Choroid plexus epithelial cell (primary cell): ENCODE measurements around the gene TEDDM1.
A peak's percentile ranks its signal among the peaks of the same experiment; 100 is the strongest.

Experiments used
- DNase-seq: peaks from one replicate; pipeline ENCODE4 v3.0.0-alpha.2; 2010; ENCODE audit warnings: low read depth
- H3K4me3 ChIP-seq: 2 replicates; pipeline ENCODE4 v1.5.1; 2011; ENCODE audit warnings: low read depth, mild to moderate bottlenecking, control low read depth, low read length, moderate library complexity
- TF ChIP-seq, protein P1 (sequence below): conservative IDR thresholded peaks from 2 replicates; pipeline ENCODE4 v1.5.1; 2011; ENCODE audit warnings: low read depth, mild to moderate bottlenecking, control low read depth, inconsistent platforms, low read length, moderate library complexity

The TEDDM1 gene

DNA sequence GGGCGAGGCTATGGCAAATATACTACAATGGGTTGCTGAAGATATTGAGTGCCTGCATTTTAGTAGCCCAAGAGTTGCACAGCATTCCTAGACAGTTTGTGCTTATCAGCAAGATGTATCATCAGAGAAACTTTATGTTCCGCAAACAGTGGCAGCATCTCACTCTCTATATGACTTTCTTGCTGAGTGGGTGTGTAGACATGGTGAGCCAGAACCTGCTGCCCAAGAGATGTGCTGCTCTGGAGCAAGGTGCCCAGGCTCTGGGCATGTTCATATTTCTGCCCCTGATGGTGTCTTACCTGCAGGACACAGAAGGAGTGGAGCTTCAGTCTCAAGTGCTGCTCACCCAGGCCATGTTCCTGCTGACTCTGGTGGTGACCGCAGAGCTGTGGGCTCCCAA lies 41.3 kb upstream of the TEDDM1 start:
- DNase-seq, result no peak
- no peak overlapping the region for H3K4me3 ChIP-seq
- TF ChIP-seq, protein P1, sequence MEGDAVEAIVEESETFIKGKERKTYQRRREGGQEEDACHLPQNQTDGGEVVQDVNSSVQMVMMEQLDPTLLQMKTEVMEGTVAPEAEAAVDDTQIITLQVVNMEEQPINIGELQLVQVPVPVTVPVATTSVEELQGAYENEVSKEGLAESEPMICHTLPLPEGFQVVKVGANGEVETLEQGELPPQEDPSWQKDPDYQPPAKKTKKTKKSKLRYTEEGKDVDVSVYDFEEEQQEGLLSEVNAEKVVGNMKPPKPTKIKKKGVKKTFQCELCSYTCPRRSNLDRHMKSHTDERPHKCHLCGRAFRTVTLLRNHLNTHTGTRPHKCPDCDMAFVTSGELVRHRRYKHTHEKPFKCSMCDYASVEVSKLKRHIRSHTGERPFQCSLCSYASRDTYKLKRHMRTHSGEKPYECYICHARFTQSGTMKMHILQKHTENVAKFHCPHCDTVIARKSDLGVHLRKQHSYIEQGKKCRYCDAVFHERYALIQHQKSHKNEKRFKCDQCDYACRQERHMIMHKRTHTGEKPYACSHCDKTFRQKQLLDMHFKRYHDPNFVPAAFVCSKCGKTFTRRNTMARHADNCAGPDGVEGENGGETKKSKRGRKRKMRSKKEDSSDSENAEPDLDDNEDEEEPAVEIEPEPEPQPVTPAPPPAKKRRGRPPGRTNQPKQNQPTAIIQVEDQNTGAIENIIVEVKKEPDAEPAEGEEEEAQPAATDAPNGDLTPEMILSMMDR, result no peak

DNA sequence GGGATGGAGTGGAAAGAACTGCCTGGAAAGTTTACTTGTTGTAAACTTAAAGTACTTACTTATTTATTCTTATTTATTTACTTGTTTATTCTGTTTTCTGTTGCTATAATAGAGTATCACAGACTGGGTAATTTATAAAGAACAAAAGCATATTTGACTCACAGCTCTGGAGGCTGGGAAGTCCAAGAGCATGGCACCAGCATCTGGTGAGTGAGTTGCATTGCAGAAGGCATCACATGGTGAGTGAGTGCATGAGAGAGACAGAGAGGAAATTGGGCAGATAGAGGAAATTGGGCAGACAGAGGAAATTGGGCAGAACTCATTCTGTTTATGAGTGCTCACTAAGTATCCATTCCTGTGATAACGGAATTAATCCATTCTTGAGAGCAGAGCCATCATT lies 37.9 kb upstream of the TEDDM1 start:
- TF ChIP-seq, protein P1, result no peak
- no peak overlapping the region for H3K4me3 ChIP-seq
- no peak for DNase-seq

DNA sequence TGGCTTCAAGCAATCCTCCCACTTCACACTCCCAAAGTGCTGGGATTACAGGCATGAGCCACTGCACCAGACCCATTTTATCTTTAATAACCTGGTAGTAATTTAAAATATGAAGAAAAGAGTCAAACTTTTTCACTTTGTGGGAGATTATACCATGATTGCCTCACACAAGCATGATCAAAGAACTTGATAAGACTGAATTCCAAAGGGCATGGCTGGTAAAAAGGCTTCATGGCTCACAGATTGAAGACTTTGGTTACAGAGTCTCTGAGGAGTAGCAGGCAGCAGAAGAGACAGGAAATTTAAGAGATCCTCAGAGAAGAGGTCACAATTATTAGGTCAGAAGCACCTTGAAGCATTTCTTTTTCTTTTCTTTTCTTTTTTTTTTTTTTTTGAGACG lies 33.1 kb upstream of the TEDDM1 start:
- TF ChIP-seq, protein P1, result no peak
- DNase-seq, result no peak

DNA sequence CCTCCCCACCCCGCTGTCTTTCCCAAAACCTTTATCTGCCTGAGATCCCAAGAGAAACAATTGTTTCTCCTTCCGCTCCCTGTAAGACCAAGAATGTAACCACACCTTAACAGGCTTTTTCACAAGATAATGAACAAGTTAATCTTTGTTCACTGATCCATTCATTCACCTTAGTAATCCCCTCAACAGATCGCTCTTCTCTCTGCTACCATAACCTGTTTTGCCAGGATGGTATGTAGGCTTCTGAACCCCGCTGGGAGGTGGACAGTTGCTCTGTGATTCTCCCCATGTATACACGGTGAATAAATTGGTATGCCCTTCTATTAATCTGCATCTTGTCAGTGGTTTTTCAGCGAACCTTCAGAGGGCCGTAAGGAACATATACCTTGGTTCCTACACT lies 30.8 kb upstream of the TEDDM1 start:
- TF ChIP-seq, protein P1, result no peak

More for the DNA sequence above, 33.1 kb upstream of the TEDDM1 start:
- no peak overlapping the region for H3K4me3 ChIP-seq

DNA sequence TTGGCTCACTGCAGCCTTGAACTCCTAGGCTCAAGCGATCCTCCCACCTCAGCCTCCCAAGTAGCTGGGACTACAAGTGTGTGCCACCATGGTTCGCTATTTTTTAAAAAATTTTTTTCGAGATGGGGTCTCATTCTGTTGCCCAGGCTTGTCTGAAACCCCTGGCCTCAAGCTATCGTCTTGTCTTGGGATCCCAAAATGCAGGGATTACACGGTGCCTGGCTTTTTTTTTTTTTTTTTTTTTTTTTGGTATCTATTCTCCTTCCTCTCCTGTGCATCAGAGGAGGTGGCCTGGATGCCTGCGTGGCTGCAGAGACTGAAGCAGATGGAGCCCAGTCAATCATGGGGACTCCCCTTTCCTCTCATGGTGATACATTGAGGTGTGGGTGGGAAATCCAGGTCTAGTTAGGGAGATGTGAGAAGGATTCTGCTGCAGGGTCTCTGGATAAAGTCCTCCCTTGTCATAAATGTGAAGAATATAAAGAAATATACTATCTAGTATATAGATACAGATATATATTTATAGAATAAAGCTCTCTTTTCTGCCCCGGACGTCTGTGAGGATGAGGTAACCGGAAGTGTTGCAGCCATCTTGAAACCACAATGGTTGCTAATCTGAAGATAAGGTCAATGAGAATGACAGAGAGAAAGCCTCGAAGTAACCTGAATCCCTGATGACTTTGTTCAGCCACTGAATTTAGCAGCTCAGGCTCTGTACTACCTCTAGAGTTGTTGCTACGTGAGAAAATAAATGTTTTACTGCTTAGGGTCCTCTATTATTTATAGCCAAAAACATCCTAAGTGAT lies 30.0 kb upstream of the TEDDM1 start:
- no peak overlapping the region for H3K4me3 ChIP-seq
- TF ChIP-seq, protein P1, result no peak
- peak; percentile 40 for DNase-seq

More for the DNA sequence above, 30.8 kb upstream of the TEDDM1 start:
- DNase-seq, result no peak
- no peak overlapping the region for H3K4me3 ChIP-seq

DNA sequence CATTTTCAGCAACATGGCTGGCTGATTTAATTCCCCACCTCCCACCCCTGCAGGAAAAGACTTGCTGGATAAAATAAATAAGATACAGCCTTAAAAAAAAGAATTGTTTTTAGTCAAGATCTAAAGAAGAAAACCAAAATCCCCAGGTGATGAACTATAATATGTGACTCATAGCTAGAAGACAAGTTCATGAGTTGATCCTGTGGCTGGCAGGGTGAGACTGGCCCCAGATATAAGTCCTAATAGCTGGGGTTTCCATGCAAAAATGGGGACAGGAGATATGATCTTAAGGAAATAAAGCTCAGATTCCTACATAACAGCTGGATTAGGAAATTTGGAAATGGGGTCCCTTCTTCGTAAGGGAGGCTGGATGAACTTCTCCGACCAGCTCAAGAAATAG lies 27.6 kb upstream of the TEDDM1 start:
- no peak for DNase-seq
- TF ChIP-seq, protein P1, result no peak
- no peak overlapping the region for H3K4me3 ChIP-seq
